HepG2 (cell line): ENCODE results near the gene GPR25. TPM values are rescaled to one million over a fixed set of nuclear protein-coding genes. Genes with fewer than 3 reads are reported as not detected.

ENCODE experiments used
- CCDC6 ChIP-seq: sonication (generic); formaldehyde crosslinking; IDR thresholded peaks from 2 replicates; pipeline ENCODE4 v1.8.1; 2022; ENCODE audit warnings: mild to moderate bottlenecking, missing genetic modification reagents, moderate library complexity
- FOXC1 ChIP-seq: sonication (generic); formaldehyde crosslinking; IDR thresholded peaks from 2 replicates; pipeline ENCODE4 v1.8.0; 2022; ENCODE audit warnings: mild to moderate bottlenecking, missing genetic modification reagents, borderline replicate concordance
- KLF12 ChIP-seq: sonication (generic); formaldehyde crosslinking; IDR thresholded peaks from 2 replicates; pipeline ENCODE4 v1.4.0; 2020; ENCODE audit warnings: missing genetic modification reagents, borderline replicate concordance
- REXO4 ChIP-seq: sonication (generic); formaldehyde crosslinking; IDR thresholded peaks from 2 replicates; pipeline ENCODE4 v1.8.0; 2022; ENCODE audit warnings: missing genetic modification reagents, mild to moderate bottlenecking, borderline replicate concordance
- RORA ChIP-seq: sonication (generic); formaldehyde crosslinking; IDR thresholded peaks from 2 replicates; pipeline ENCODE4 v1.5.0; 2020; ENCODE audit warnings: mild to moderate bottlenecking, missing genetic modification reagents, moderate library complexity
- SP5 ChIP-seq: IDR thresholded peaks from 2 replicates; pipeline ENCODE4 v1.6.1; 2016; ENCODE audit warnings: low read depth, borderline replicate concordance
- ZBTB7B ChIP-seq: sonication (generic); formaldehyde crosslinking; IDR thresholded peaks from 2 replicates; pipeline ENCODE4 v1.4.0; 2020; ENCODE audit warnings: missing genetic modification reagents
- ZFP36 ChIP-seq: fragments of 150-350 bp; IDR thresholded peaks from 2 replicates; pipeline ENCODE4 v1.6.1; 2018; ENCODE audit warnings: borderline replicate concordance, low read length, low read depth; ENCODE audit not compliant: partially characterized antibody
- ZIK1 ChIP-seq: sonication (generic); formaldehyde crosslinking; IDR thresholded peaks from 2 replicates; pipeline ENCODE4 v1.5.0; 2020; ENCODE audit warnings: mild to moderate bottlenecking, low read depth, missing genetic modification reagents, borderline replicate concordance
- ZNF281 ChIP-seq: sonication (generic); formaldehyde crosslinking; IDR thresholded peaks from 2 replicates; pipeline ENCODE4 v1.4.0; 2020; ENCODE audit warnings: missing genetic modification reagents, borderline replicate concordance
- ZNF570 ChIP-seq: sonication (generic); formaldehyde crosslinking; IDR thresholded peaks from 2 replicates; pipeline ENCODE4 v1.4.0; 2020; ENCODE audit warnings: mild to moderate bottlenecking, missing genetic modification reagents, borderline replicate concordance
- polyA plus RNA-seq, 8 experiments: library from polyadenylated mRNA; depleted of rRNA in 3 of 8; stranded (reverse) in 7 of 8; unstranded in 1 of 8; fragments of >200 nt; fragmentation: Illumina TruSeq in 4 of 8; extraction: Trizol in 4 of 8; gene quantifications; 2 replicates each; pipeline versions ENCODE4 v1.2.1 to v1.2.3, GENCODE V29; 2011 to 2016; ENCODE audit warnings: low read depth in 4 of 8, missing spikeins in 1 of 8, mixed read lengths in 1 of 8; ENCODE audit not compliant: insufficient read depth in 1 of 8
- total RNA-seq, 5 experiments: library from RNA; depleted of rRNA; stranded (reverse); fragments of >200 nt; fragmentation: Illumina TruSeq; extraction: Trizol; gene quantifications; 2 replicates each; pipeline ENCODE4 v1.2.3, GENCODE V29; 2016; ENCODE audit warnings: low read depth in 1 of 5
- TF ChIP-seq, protein P1 (sequence below): sonication (generic); formaldehyde crosslinking; IDR thresholded peaks from 2 replicates; pipeline ENCODE4 v1.5.0; 2020; ENCODE audit warnings: mild to moderate bottlenecking, missing genetic modification reagents, borderline replicate concordance

Gene GPR25
- total and polyA plus RNA-seq, 2 of the 13 experiments (the other 11 are each of a cell fraction or from before 2014, with no cell fraction given), result not detected

DNA sequence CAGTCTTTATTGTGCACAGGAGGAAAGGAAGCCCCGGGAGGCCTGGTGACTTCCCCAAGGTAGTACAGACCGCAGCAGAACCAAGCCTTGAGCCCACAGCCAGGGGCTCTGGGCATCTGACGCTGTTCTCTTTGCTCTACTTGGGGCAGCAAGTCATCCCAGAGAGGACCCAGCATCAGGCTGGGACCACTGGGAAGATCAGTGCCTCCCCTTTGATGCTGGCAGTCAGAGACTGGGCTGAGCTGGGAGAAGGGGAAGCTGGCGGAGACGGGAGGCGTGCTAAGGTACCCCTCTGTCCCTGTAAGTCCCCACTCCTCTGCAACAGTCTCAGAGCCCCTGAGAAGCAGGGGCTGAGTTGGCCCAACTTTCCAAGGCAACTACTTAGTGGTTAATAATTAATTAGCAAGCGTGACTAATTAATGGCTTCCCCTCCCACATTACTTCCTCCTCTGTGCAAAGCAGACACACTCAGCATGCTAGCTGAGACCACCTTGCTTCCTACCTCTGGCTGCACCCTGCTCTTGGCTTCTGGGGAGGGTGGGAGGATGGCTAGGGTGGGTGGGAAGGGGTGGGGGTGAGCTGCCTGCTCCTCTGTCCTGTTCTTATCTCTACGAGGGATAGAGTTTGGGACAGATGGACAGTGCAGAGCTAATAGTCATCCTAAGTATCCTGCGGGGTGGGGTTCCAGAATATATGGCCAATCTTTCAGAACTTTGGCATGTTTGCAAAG is 23.2 kb downstream of the GPR25 start (continued):
- no peak for TF ChIP-seq KLF12 (CRISPR knock-in tag)
- no peak for TF ChIP-seq FOXC1
- no peak for TF ChIP-seq CCDC6 (CRISPR knock-in tag)
- TF ChIP-seq REXO4, result no peak
- 0 out of 2 replicates have a peak, but pooled peaks have one; percentile 15 for TF ChIP-seq ZBTB7B (CRISPR knock-in tag)
- TF ChIP-seq ZNF281 (CRISPR knock-in tag), result no peak
- TF ChIP-seq ZIK1 (CRISPR knock-in tag), result no peak
- TF ChIP-seq, protein P1, sequence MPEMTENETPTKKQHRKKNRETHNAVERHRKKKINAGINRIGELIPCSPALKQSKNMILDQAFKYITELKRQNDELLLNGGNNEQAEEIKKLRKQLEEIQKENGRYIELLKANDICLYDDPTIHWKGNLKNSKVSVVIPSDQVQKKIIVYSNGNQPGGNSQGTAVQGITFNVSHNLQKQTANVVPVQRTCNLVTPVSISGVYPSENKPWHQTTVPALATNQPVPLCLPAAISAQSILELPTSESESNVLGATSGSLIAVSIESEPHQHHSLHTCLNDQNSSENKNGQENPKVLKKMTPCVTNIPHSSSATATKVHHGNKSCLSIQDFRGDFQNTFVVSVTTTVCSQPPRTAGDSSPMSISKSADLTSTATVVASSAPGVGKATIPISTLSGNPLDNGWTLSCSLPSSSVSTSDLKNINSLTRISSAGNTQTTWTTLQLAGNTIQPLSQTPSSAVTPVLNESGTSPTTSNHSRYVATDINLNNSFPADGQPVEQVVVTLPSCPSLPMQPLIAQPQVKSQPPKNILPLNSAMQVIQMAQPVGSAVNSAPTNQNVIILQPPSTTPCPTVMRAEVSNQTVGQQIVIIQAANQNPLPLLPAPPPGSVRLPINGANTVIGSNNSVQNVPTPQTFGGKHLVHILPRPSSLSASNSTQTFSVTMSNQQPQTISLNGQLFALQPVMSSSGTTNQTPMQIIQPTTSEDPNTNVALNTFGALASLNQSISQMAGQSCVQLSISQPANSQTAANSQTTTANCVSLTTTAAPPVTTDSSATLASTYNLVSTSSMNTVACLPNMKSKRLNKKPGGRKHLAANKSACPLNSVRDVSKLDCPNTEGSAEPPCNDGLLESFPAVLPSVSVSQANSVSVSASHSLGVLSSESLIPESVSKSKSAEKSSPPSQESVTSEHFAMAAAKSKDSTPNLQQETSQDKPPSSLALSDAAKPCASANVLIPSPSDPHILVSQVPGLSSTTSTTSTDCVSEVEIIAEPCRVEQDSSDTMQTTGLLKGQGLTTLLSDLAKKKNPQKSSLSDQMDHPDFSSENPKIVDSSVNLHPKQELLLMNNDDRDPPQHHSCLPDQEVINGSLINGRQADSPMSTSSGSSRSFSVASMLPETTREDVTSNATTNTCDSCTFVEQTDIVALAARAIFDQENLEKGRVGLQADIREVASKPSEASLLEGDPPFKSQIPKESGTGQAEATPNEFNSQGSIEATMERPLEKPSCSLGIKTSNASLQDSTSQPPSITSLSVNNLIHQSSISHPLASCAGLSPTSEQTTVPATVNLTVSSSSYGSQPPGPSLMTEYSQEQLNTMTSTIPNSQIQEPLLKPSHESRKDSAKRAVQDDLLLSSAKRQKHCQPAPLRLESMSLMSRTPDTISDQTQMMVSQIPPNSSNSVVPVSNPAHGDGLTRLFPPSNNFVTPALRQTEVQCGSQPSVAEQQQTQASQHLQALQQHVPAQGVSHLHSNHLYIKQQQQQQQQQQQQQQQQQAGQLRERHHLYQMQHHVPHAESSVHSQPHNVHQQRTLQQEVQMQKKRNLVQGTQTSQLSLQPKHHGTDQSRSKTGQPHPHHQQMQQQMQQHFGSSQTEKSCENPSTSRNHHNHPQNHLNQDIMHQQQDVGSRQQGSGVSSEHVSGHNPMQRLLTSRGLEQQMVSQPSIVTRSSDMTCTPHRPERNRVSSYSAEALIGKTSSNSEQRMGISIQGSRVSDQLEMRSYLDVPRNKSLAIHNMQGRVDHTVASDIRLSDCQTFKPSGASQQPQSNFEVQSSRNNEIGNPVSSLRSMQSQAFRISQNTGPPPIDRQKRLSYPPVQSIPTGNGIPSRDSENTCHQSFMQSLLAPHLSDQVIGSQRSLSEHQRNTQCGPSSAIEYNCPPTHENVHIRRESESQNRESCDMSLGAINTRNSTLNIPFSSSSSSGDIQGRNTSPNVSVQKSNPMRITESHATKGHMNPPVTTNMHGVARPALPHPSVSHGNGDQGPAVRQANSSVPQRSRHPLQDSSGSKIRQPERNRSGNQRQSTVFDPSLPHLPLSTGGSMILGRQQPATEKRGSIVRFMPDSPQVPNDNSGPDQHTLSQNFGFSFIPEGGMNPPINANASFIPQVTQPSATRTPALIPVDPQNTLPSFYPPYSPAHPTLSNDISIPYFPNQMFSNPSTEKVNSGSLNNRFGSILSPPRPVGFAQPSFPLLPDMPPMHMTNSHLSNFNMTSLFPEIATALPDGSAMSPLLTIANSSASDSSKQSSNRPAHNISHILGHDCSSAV (CRISPR knock-in tag), result no peak
- no peak for TF ChIP-seq ZNF570 (CRISPR knock-in tag)
- no peak for TF ChIP-seq ZFP36
- TF ChIP-seq RORA (CRISPR knock-in tag), result no peak
- TF ChIP-seq SP5 (CRISPR knock-in tag), result 0 out of 2 replicates have a peak, but pooled peaks have one; percentile 42
